MCF 10A (cell line): ENCODE data around the gene AOC1. TPM values are rescaled to one million over a fixed set of nuclear protein-coding genes. Genes with fewer than 3 reads are reported as not detected.

Experiments
- BruUV-seq: library from RNA; stranded (reverse); fragments of 400-500 nt; replicated peaks from 2 replicates; lab custom pipeline; 2021; lab: Mats Ljungman, UMichigan
- CTCF ChIA-PET: fragments of 300-600 bp; sonication (Branson Sonifier 250); formaldehyde crosslinking; extraction: SDS; loops from one replicate; lab custom pipeline; 2021; ENCODE audit warnings: antibody characterized with exemption, inconsistent platforms; lab: Yijun Ruan, JAX
- POLR2A ChIA-PET: fragments of 300-600, 350-650 bp; sonication (Branson Sonifier 250); formaldehyde crosslinking; extraction: SDS; loops from one replicate; lab custom pipeline; 2020; ENCODE audit warnings: antibody characterized with exemption, inconsistent platforms; lab: Yijun Ruan, JAX
- DNase-seq: peaks from one replicate; pipeline ENCODE4 v3.0.0-alpha.2; 2018; ENCODE audit not compliant: unreplicated experiment
- H3K27ac Mint-ChIP-seq: one replicate; pipeline ENCODE4 v1.8.0; 2022; ENCODE audit warnings: mild to moderate bottlenecking, low read depth, mixed read lengths; ENCODE audit not compliant: unreplicated experiment
- H3K27me3 Mint-ChIP-seq: one replicate; pipeline ENCODE4 v1.8.0; 2022; ENCODE audit warnings: mixed read lengths; ENCODE audit not compliant: insufficient read depth, unreplicated experiment
- H3K36me3 Mint-ChIP-seq: one replicate; pipeline ENCODE4 v1.8.0; 2022; ENCODE audit warnings: mild to moderate bottlenecking, moderate library complexity, mixed read lengths; ENCODE audit not compliant: insufficient read depth, unreplicated experiment
- H3K4me1 Mint-ChIP-seq: one replicate; pipeline ENCODE4 v1.8.0; 2022; ENCODE audit warnings: mixed read lengths; ENCODE audit not compliant: insufficient read depth, unreplicated experiment
- H3K4me3 Mint-ChIP-seq: one replicate; pipeline ENCODE4 v1.8.0; 2022; ENCODE audit warnings: mild to moderate bottlenecking, moderate library complexity, mixed read lengths; ENCODE audit not compliant: unreplicated experiment
- H3K9me3 Mint-ChIP-seq: one replicate; pipeline ENCODE4 v1.8.0; 2022; ENCODE audit warnings: mixed read lengths; ENCODE audit not compliant: unreplicated experiment
- CTCF ChIP-seq: fragments of 200-600 bp; IDR thresholded peaks from one replicate; pipeline ENCODE4 v1.8.0; 2022; ENCODE audit warnings: antibody characterized with exemption, mild to moderate bottlenecking; ENCODE audit not compliant: unreplicated experiment
- intact Hi-C: fragments of 100-400 bp; cut with micrococcal nuclease; formaldehyde crosslinking; loops from 2 replicates; pipeline ENCODE4 v1.14.1; 2022
- total RNA-seq: library from RNA; stranded (reverse); gene quantifications from 2 replicates; pipeline ENCODE4 v1.2.3, GENCODE V29; 2022

AOC1 gene
- total RNA-seq, 1 experiment from 2014 or later = 0.23 TPM

GRCh38 chr7:150854066-150855000, 2.0 kb downstream of the AOC1 start:
- H3K4me1 Mint-ChIP-seq = peaks cover 14% of the 10 kb centered on the region
- peaks cover 39% of the 10 kb centered on the region for H3K27me3 Mint-ChIP-seq
- ChIA-PET POLR2A (interaction anchor here (0.7 kb wide), 1 partner anchor 241 kb away, joined by 3 read pairs; no protein-coding TSS in a partner anchor), CTCF (interaction anchor here (0.6 kb wide), 1 partner anchor 1624 kb away, joined by 3 read pairs; no protein-coding TSS in a partner anchor)
- no peak for DNase-seq
- BruUV-seq = no TSS peak
- TF ChIP-seq CTCF = no peak
- H3K36me3 Mint-ChIP-seq = no peaks in the 10 kb centered on the region
- H3K27ac Mint-ChIP-seq = no peak overlapping the region
- no peak overlapping the region for H3K4me3 Mint-ChIP-seq
- intact Hi-C loops = no loop called here
- no peaks in the 10 kb centered on the region for H3K9me3 Mint-ChIP-seq

- H3K4me3 Mint-ChIP-seq = no peak overlapping the region
- no peak overlapping the region for H3K27ac Mint-ChIP-seq
- no TSS peak for BruUV-seq
- ChIA-PET POLR2A (interaction anchor here (0.6 to 0.7 kb wide), 2 partner anchors 241 to 650 kb away, joined by 3 read pairs; no protein-coding TSS in a partner anchor), CTCF (interaction anchor here (0.6 kb wide), 1 partner anchor 1623 kb away, joined by 3 read pairs; no protein-coding TSS in a partner anchor)
- H3K27me3 Mint-ChIP-seq = peaks cover 32% of the 10 kb centered on the region
- H3K4me1 Mint-ChIP-seq = peaks cover 14% of the 10 kb centered on the region
- no peaks in the 10 kb centered on the region for H3K9me3 Mint-ChIP-seq
- TF ChIP-seq CTCF = no peak
- no peaks in the 10 kb centered on the region for H3K36me3 Mint-ChIP-seq
- intact Hi-C loops = no loop called here
- DNase-seq = no peak
Measured at GRCh38 chr7:150855046-150855445, 2.7 kb downstream of the AOC1 start.

GRCh38 chr7:150855476-150856302, 3.4 kb downstream of the AOC1 start:
- no TSS peak for BruUV-seq
- peaks cover 14% of the 10 kb centered on the region for H3K4me1 Mint-ChIP-seq
- intact Hi-C loops = no loop called here
- peak; percentile 56 for DNase-seq
- H3K4me3 Mint-ChIP-seq = no peak overlapping the region
- no peak overlapping the region for H3K27ac Mint-ChIP-seq
- H3K36me3 Mint-ChIP-seq = no peaks in the 10 kb centered on the region
- ChIA-PET CTCF (no interaction called here), POLR2A (interaction anchor here (0.6 to 0.7 kb wide), 2 partner anchors 240 to 650 kb away, joined by 3 read pairs; no protein-coding TSS in a partner anchor)
- H3K9me3 Mint-ChIP-seq = no peaks in the 10 kb centered on the region
- H3K27me3 Mint-ChIP-seq = peaks cover 25% of the 10 kb centered on the region
- TF ChIP-seq CTCF = no peak
